NCI-H2081 (cell line): ENCODE measurements around the gene NCAM1.

Experiments
- DNase-seq, 2 experiments: peaks; one replicate each; lab custom pipeline; 2025; lab: John Stamatoyannopoulos, UW

Gene NCAM1

GRCh38 chr11:113251281-113251680 is 290.1 kb downstream of the NCAM1 start:
- DNase-seq, result no peak

GRCh38 chr11:113253406-113253805 is 292.2 kb downstream of the NCAM1 start:
- no peak for DNase-seq

GRCh38 chr11:113255096-113255495 is 293.9 kb downstream of the NCAM1 start:
- no peak for DNase-seq

GRCh38 chr11:113255741-113256140 is 294.5 kb downstream of the NCAM1 start:
- DNase-seq, result no peak

GRCh38 chr11:113256431-113257202 is 295.4 kb downstream of the NCAM1 start:
- no peak for DNase-seq

- DNase-seq, result no peak
Observed at GRCh38 chr11:113260096-113260425, 298.8 kb downstream of the NCAM1 start.

- no peak for DNase-seq
Observed at GRCh38 chr11:113260541-113260940, 299.3 kb downstream of the NCAM1 start.

- no peak for DNase-seq
Observed at GRCh38 chr11:113261709-113262475, 300.7 kb downstream of the NCAM1 start.

GRCh38 chr11:113262594-113262993 is 301.4 kb downstream of the NCAM1 start:
- DNase-seq, result no peak

GRCh38 chr11:113263458-113264259 is 302.4 kb downstream of the NCAM1 start:
- peak in 1 of 2 experiments; percentile 21 for DNase-seq

- no peak for DNase-seq
Observed at GRCh38 chr11:113265362-113265761, 304.1 kb downstream of the NCAM1 start.

- DNase-seq, result no peak
Observed at GRCh38 chr11:113267493-113267892, 306.3 kb downstream of the NCAM1 start.

- no peak for DNase-seq
Observed at GRCh38 chr11:113269096-113269495, 307.9 kb downstream of the NCAM1 start.

- no peak for DNase-seq
Observed at GRCh38 chr11:113269636-113270035, 308.4 kb downstream of the NCAM1 start.

- DNase-seq, result no peak
Observed at GRCh38 chr11:113270080-113270479, 308.9 kb downstream of the NCAM1 start.

- no peak for DNase-seq
Observed at GRCh38 chr11:113271551-113272245, 310.5 kb downstream of the NCAM1 start.

GRCh38 chr11:113272281-113272680 is 311.1 kb downstream of the NCAM1 start:
- DNase-seq, result no peak

- DNase-seq, result no peak
Observed at GRCh38 chr11:113272927-113273615, 311.9 kb downstream of the NCAM1 start.

- no peak for DNase-seq
Observed at GRCh38 chr11:113273720-113274119, 312.5 kb downstream of the NCAM1 start.

- peak; percentile 21 to 27 for DNase-seq
Observed at GRCh38 chr11:113274713-113275582, 313.7 kb downstream of the NCAM1 start.
